Naive thymus-derived CD8-positive, alpha-beta T cell (primary cell): ENCODE results near the gene RELCH. TPM values are rescaled to one million over a fixed set of nuclear protein-coding genes. Genes with fewer than 3 reads are reported as not detected.

Experiments
- polyA plus RNA-seq, 3 donors: library from polyadenylated mRNA; unstranded; fragments of 300-500 nt; fragmentation: Illumina TruSeq; gene quantifications; one replicate each; pipeline ENCODE4 v1.2.3, GENCODE V29; 2021
- total RNA-seq, 8 experiments: library from RNA in 2 of 8; stranded (reverse) in 2 of 8; gene quantifications; one replicate each; pipeline ENCODE4 v1.2.3 and lab custom pipeline; 2021 to 2026

RELCH gene
- total and polyA plus RNA-seq, 5 experiments from 2014 or later: 6.8 to 53.6 (median 9.3) TPM

Other genes with a start within 250 kb of the RELCH start
- 10 to 100 TPM; 25.7 to 28.5 TPM for gene PIGN, start 199 bp upstream of the RELCH start, total RNA-seq
- 10 to 100 TPM; 10.9 to 13.4 (median 12.3) TPM for gene PIGN, start 199 bp upstream of the RELCH start, polyA plus RNA-seq
- gene TNFRSF11A, start 138.1 kb downstream of the RELCH start, total RNA-seq: under 1 TPM; 0.08 to 0.36 TPM
- gene TNFRSF11A, start 138.1 kb downstream of the RELCH start, polyA plus RNA-seq: not detected